ENCODE measurements around the gene NPAS3. TPM values are rescaled to one million over a fixed set of nuclear protein-coding genes. Genes with fewer than 3 reads are reported as not detected.

Gene NPAS3
- total RNA-seq, 2 donors from 2014 or later = 2.4 TPM

DNA sequence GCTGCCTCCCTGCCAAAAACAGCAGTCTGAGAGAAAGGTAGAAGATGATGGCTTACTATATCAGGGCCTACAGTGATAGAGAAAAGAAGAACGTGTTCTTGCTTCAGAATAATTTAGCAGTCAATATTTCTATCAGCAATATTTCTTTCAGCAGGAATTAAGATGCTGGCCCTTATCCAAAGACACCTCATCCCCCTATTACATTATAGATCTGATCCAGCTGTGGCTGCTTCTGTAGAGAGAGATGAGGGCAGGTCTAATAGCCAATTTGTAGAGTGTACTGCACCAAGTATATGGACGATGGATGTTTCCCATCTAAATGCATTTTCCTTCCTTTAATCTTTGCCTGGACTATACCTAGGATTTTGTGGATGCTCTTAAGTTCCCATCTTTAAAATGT is 451.7 kb downstream of the NPAS3 start:
- ATAC-seq = no peak
- DNase-seq = no peak
- intact Hi-C loops (cut with DNase I) = no loop called here

DNA sequence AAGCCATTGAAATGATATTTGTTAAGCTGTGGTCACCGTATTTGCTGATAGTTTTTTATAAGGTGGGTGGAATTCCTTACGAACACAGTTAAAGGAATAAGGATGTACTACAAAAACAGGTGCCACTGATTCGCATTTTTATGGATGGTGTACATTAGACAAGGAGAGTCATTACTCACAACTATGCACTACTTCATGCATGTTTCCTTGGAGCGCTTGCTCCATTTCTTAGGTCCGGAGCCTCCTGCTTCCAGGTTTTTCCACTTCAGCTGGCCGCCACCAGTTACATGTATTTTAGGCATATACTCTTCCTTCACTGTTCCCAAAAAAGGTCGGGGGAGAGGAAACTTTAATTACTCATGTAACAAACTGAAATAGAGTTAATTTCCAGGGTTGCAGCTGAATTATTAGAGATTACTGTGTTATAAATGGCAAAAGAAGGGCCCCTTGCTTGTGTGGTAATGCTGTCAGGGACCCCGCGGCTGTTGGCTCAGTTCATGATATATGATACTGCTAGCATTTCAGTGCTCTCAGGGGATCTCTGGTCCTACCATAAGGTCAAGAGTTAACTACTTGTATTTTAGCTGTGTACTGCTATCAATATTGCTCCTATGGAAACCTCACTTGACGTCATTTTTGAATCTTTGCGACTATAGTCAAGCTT is 454.7 kb downstream of the NPAS3 start:
- DNase-seq = no peak
- intact Hi-C loops (cut with DNase I) = no loop called here
- no peak for ATAC-seq

GRCh38 chr14:33393895-33394368 is 455.3 kb downstream of the NPAS3 start:
- DNase-seq = no peak
- no peak for ATAC-seq
- intact Hi-C loops (cut with DNase I) = no loop called here

- no peak for ATAC-seq
- DNase-seq = no peak
- intact Hi-C loops (cut with DNase I) = no loop called here
These were observed 462.6 kb downstream of the NPAS3 start for GRCh38 chr14:33401311-33401710.

DNA sequence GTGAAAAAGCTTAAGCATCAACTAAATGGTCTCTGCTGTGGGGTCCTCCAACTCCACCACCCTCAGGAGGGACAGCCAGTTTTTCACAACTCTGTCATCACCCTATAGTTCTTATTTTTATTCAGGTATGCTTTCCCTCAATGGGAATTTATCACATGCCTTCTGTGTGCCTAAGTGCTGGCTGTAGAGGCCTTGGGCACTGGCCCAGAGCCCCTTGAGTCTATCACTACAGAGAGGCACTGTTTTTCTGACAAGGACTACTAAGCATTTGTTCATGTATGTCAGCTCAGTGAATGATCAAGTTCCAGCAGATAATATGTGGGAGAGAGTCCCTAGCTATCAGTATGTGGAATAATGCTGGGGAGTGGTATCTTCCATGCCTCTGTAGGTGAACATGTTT is 463.9 kb downstream of the NPAS3 start:
- intact Hi-C loops (cut with DNase I) = no loop called here
- DNase-seq (no peak), ATAC-seq (no peak)

DNA sequence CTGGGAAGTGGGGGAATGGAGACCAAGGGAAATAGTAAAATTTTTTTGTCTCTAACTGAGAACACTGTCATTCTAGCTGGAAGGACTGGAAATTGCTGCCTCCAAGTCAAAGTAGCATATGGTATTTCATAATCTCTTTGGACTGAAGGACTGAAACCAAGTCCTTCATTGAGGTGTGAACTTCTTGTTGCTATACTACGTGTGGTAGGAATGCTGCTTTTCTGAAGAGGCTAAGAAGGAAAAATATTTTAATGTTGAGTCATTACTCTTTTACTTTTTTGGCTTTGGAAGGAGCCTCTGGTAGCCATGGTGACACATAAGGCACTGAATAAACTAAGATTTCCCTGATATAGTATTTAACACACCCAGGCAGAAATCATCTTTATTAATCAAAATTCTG is 465.4 kb downstream of the NPAS3 start:
- DNase-seq = no peak
- intact Hi-C loops (cut with DNase I) = no loop called here
- no peak for ATAC-seq

DNA sequence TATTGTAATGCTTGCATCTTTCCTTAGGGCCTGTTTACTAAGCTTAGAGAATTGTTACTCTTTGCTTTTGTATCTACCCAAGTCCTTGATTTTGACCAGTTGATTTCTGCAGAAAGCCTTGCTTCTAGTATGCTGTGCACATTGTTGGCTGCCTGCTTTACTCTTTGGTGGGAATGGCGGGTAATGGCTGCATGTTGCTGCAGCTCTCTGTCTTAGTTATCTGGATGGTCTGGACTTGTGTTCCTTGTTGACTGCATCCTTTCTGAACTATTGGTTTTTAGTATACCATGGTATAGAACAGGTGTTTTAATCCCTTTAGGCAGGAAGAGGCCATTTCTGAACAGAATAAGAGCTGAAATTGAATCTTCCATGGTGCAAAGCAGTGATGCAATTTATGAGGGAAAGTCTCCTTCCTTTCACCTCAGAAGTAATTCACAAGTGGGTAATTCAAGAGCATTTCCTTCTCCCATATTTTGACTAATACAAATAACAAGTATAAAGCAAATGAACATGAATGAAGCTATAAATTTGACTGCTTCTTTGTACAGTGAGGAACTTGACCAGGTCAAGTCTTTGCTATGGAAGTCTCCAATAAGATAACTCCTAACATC is 466.4 kb downstream of the NPAS3 start:
- no peak for DNase-seq
- intact Hi-C loops (cut with DNase I) = no loop called here
- ATAC-seq = no peak

DNA sequence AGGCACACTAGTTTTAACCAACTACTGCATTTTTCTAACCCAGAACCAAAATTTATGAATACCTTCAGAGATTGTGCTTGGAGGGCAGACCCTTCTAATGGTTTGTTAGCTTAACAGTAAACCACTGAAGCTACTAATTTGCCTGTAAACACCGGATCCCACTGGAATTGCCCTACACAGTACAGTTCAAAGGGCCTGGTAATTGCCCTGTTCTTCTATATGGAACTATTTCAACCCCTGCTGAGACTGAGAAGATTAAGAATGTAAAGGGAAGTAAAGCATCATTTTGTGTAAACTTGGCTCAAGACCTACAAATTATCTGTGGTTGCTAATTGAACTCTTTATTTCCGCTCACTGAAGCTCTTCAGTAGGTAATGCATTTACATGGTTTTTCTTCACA is 468.1 kb downstream of the NPAS3 start:
- no peak for DNase-seq
- intact Hi-C loops (cut with DNase I) = no loop called here
- ATAC-seq = no peak

DNA sequence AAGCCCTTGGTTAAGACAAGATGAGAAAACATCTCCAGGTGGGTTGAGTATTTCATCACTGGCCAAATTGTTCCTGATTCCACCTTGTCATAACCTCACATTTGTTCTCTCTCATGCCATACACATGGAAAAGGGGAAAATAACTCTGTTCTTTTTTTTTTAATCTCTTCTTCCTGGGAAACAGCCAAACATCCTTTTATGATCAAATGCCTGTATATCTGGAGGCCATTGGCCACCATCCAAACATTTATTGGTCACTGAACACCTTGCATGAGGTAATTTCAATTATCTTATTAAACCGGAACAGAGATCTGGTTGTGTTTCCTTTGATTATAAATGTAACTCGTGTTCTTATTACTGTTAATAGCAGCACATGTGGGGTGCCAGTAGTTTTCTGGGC is 469.6 kb downstream of the NPAS3 start:
- intact Hi-C loops (cut with DNase I) = no loop called here
- ATAC-seq = no peak
- no peak for DNase-seq

DNA sequence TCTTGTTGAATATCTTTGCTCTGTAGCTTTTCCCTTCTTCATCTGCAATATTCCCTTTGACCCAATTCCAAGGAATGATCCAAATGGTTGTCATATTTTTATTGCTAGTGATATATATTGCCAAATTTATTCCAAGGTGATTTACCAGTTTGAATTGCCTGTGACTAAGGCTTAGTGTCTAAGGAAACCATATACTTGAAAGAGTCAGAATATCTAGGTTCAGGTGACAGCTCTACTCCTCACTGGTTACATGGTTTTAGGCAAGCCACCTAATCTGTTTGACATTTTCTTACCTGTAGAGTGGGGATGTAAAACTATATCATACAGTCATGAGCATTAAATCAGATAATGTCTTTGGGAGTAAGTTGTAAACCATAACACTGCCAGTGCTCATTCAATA is 473.8 kb downstream of the NPAS3 start:
- no peak for DNase-seq
- intact Hi-C loops (cut with DNase I) = no loop called here
- ATAC-seq = no peak

- no peak for ATAC-seq
- DNase-seq = no peak
- intact Hi-C loops (cut with DNase I) = no loop called here
These were observed 474.7 kb downstream of the NPAS3 start for GRCh38 chr14:33413381-33413780.

- ATAC-seq = no peak
- no peak for DNase-seq
- intact Hi-C loops (cut with DNase I) = no loop called here
These were observed 475.4 kb downstream of the NPAS3 start for GRCh38 chr14:33414041-33414440.

DNA sequence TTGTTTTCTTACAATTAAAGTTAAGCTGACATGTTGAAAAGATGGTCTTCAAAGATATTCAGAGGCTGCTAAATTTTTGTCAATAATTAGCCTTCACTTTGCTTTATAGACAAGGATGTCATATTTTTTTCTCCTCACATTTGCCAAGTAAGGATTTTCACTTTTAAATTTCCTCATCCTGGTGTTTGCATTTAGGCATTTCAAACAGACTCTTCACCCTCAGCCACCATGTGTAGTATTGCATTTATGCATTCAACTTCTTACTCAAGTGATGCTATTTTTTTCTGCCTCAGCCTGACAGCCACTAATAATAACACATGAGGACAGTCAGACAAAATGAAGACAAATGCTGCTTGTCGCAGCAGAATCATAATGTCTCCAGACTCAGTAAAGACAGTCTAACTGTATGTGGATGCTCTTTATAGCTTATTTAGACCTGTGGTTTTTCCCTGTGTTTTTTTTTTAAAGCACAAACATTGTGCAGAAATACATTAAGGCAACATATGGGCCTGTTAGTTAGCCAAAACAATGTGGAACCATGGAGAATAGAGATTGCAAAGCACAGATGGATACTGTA is 481.5 kb downstream of the NPAS3 start:
- no peak for ATAC-seq
- intact Hi-C loops (cut with DNase I) = no loop called here
- DNase-seq = no peak

DNA sequence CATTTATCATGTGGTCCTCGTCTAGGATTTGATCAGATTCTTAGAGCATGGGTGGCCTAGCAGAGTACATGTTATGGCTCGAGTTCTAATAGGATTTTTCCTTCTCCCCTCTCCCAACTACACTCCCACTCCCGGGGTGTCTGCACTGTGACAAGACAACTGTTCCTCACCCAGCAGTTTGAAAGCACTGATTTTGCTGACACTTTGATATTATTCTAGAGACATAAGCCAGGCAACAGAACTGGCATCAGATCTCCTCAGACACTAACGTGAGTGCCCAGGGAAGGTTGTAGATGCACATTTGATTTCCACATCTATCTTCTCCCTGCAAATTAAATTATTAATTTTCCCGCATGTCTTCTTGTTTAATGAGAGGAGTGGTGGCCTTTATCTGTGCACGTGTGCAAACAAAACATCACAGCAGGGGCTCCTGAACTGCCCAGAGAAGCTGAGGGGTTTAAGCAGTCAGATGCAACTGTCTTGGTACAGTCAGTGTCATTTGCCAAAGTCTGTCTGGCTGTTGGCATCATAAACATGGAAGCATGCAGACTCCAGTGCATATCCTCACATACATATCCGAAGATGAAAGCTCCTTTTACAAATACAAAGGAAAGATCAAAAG is 491.8 kb downstream of the NPAS3 start:
- no peak for DNase-seq
- intact Hi-C loops (cut with DNase I) = loop anchor here in 1 of 2 donors (10.0 kb wide), 1 partner anchor 856 kb away; no protein-coding TSS in a partner anchor
- ATAC-seq = no peak

DNA sequence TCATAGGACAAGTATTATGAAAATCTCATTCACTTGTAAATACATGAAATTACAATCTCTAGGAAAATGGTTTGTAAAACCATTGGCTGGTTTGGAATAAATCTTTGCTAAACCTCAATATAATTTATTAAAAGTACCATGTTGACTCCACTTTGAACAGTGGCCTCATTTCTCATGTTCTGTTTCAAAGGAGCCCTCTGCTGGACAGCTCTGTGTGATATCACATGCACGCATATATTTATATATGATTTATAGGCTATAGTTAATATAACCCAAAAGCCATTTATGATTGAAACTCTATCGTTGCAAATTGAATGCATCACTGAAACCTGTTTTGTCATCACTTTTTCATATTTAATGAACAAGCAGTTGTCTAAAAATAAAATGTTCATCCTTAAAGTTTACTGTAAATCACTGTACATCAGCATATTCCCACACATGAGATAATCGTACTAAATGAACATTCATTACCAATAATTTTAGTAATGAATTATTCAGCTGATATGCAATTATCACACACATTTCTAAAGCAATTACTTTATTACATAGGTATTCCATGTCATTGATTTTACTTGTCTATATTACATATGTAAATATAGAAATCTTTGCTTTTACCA is 493.8 kb downstream of the NPAS3 start:
- intact Hi-C loops (cut with DNase I) = loop anchor here in 1 of 2 donors (10.0 kb wide), 1 partner anchor 858 kb away; no protein-coding TSS in a partner anchor
- DNase-seq (no peak), ATAC-seq (no peak)

- intact Hi-C loops (cut with DNase I) = loop anchor here in 1 of 2 donors (10.0 kb wide), 1 partner anchor 859 kb away; no protein-coding TSS in a partner anchor
- no peak for ATAC-seq
These were observed 494.7 kb downstream of the NPAS3 start for GRCh38 chr14:33433396-33433795.

DNA sequence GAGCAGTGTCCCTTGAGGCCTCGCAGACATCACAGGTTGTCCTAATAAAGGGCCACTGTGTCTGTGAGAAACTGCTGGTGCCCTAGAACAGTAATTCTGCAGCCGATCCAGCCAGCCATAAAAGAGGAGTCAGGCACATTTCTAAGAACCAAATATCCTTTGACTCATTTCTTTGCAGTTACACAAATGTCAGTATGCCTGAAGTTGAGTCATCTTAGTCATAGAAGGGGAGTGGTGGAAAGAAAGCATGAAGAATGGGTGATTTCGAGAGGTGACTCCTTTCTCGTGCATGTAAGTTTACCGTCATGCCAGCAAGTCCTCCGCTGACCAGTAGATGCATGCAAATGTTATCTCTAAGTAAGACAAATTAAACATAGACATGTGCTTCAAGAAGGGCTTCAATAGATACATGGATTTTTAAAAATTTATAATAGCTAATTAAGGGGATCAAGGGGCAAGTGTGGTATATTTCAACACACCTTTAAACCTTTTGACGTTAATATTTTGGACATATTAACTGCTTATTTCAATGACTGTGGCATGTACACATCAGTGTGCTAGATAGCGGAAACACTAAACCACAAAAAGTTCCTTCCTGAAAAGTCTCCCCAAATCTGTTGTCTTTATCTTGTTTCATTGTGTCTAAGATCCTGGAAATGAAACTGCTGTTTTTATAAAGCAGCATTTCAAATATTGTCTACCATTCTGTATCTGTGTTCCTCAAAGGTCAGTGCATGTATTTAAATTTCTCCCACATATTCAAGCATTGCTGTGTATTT is 497.4 kb downstream of the NPAS3 start:
- no peak for DNase-seq
- intact Hi-C loops (cut with DNase I) = loop anchor here in 1 of 2 donors (10.0 kb wide), 1 partner anchor 861 kb away; no protein-coding TSS in a partner anchor

More at GRCh38 chr14:33433396-33433795, 494.7 kb downstream of the NPAS3 start:
- no peak for DNase-seq

DNA sequence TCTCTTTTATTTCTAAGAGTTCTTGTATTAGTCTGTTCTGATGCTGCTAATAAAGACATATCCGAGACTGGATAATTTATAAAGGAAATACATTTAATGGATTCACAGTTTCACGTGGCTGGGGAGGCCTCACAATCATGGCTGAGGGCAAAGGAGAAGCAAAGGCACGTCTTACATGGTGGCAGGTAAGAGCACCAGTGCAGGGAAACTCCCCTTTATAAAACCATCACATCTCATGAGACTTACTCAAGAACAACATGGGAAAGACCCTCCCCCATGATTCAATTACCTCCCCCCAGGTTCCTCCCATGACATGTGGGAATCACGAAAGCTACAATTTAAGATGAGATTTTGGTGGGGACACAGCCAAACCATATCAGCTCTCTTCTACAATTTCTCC is 503.0 kb downstream of the NPAS3 start:
- ATAC-seq (no peak), DNase-seq (no peak)
- intact Hi-C loops (cut with DNase I) = no loop called here

More for the DNA sequence above, 497.4 kb downstream of the NPAS3 start:
- no peak for ATAC-seq

- ATAC-seq (no peak), DNase-seq (no peak)
- intact Hi-C loops (cut with DNase I) = no loop called here
These were observed 505.5 kb downstream of the NPAS3 start for GRCh38 chr14:33444136-33444535.

Measured in left cardiac atrium (tissue), 4 donors.